K562 (cell line): ENCODE results near the gene CARMIL1. TPM values are rescaled to one million over a fixed set of nuclear protein-coding genes. Genes with fewer than 3 reads are reported as not detected.

ENCODE experiments used
- ATAC-seq: fragments of 200-7000 bp; cut with Tn5 transposase; 3 replicates; pipeline ENCODE4 v1.9.1; 2020; ENCODE audit warnings: moderate library complexity
- BruUV-seq: library from RNA; stranded (reverse); fragments of 400-500 nt; replicated peaks from 2 replicates; lab custom pipeline; 2021; lab: Mats Ljungman, UMichigan
- CTCF ChIA-PET: fragments of 300-600 bp; formaldehyde crosslinking; extraction: SDS; loops from one replicate; lab custom pipeline; 2021; ENCODE audit warnings: low intra/inter-chr PET ratio; lab: Yijun Ruan, JAX
- POLR2A ChIA-PET: fragments of 300-600, 350-650 bp; sonication (Branson Sonifier 250); formaldehyde crosslinking; extraction: SDS; loops from one replicate; lab custom pipeline; 2021; ENCODE audit warnings: antibody characterized with exemption, inconsistent platforms; lab: Yijun Ruan, JAX
- DNase-seq, 4 experiments: peaks; one replicate each; pipeline versions ENCODE4 v3.0.0 to v3.0.0-alpha.2; 2011 to 2018; ENCODE audit warnings: low spot score in 3 of 4, mixed read lengths in 3 of 4; ENCODE audit errors: extremely low read depth in 1 of 4
- FAIRE-seq: peaks from 2 replicates; lab custom pipeline; 2011; peaks lifted over from hg19 to GRCh38; lab: Jason Lieb, UNC
- H2AFZ ChIP-seq: 2 replicates; pipeline ENCODE4 v1.6.0; 2011; ENCODE audit warnings: low read depth, low read length, control low read depth, inconsistent platforms
- H3K27ac ChIP-seq: fragments of 200-600 bp; 3 replicates; pipeline ENCODE4 v1.8.0; 2011; ENCODE audit warnings: low read depth, mild to moderate bottlenecking, control low read depth, inconsistent platforms, low read length, moderate library complexity, mixed read lengths; ENCODE audit errors: extremely low read depth
- H3K27me3 ChIP-seq, 2 experiments: fragments of 300-600 bp in 1 of 2; 2 replicates in 1 of 2; 3 replicates in 1 of 2; pipeline versions ENCODE4 v1.6.0 to v1.8.0; 2011; ENCODE audit warnings: inconsistent platforms in 2 of 2, low read length in 2 of 2, mild to moderate bottlenecking in 1 of 2, mixed read lengths in 1 of 2, moderate library complexity in 1 of 2; ENCODE audit not compliant: control insufficient read depth in 2 of 2, insufficient read depth in 2 of 2
- H3K36me3 ChIP-seq: fragments of 300-600 bp; 3 replicates; pipeline ENCODE4 v1.8.0; 2011; ENCODE audit warnings: mild to moderate bottlenecking, low read length, inconsistent platforms; ENCODE audit not compliant: control insufficient read depth, insufficient read depth
- H3K4me1 ChIP-seq, 2 experiments: fragments of 200-600 bp in 1 of 2; replicated peaks in 1 of 2; 2 replicates in 1 of 2; 3 replicates in 1 of 2; pipeline versions ENCODE4 v1.5.1 to v1.8.0; 2011; ENCODE audit warnings: inconsistent platforms in 2 of 2, low read length in 2 of 2, mild to moderate bottlenecking in 1 of 2, mixed read lengths in 1 of 2, moderate library complexity in 1 of 2; ENCODE audit not compliant: control insufficient read depth in 2 of 2, insufficient read depth in 2 of 2
- H3K4me2 ChIP-seq: 2 replicates; pipeline ENCODE4 v1.6.1; 2011; ENCODE audit warnings: low read length, control low read depth, inconsistent platforms, mixed read lengths; ENCODE audit not compliant: insufficient read depth
- H3K4me3 ChIP-seq: fragments of 200-600 bp; sonication (generic), shearing (Covaris generic); 2 replicates; pipeline ENCODE4 v1.5.1; 2016; ENCODE audit warnings: control low read depth, inconsistent platforms
- H3K79me2 ChIP-seq: fragments of 200-600 bp; 3 replicates; pipeline ENCODE4 v1.8.0; 2011; ENCODE audit warnings: low read length, inconsistent platforms; ENCODE audit not compliant: control insufficient read depth, insufficient read depth
- H3K9ac ChIP-seq, 2 experiments: 2 replicates each; pipeline versions ENCODE4 v1.6.0 to v1.6.1; 2011; ENCODE audit warnings: low read depth in 2 of 2, low read length in 2 of 2, control low read depth in 1 of 2, inconsistent platforms in 1 of 2, mild to moderate bottlenecking in 1 of 2, mixed read lengths in 1 of 2; ENCODE audit not compliant: insufficient read depth in 1 of 2
- H3K9me1 ChIP-seq: one replicate; pipeline ENCODE4 v1.6.0; 2011; ENCODE audit warnings: inconsistent platforms, mild to moderate bottlenecking, low read length, moderate library complexity; ENCODE audit not compliant: control insufficient read depth, insufficient read depth
- H3K9me3 ChIP-seq: replicated peaks from 2 replicates; pipeline ENCODE4 v1.5.1; 2011; ENCODE audit warnings: low read depth, low read length, inconsistent platforms; ENCODE audit not compliant: control insufficient read depth, insufficient read depth
- H4K20me1 ChIP-seq: replicated peaks from 2 replicates; pipeline ENCODE4 v1.6.1; 2011; ENCODE audit warnings: low read length, inconsistent platforms, mixed read lengths; ENCODE audit not compliant: control insufficient read depth, insufficient read depth
- L3MBTL2 ChIP-seq: fragments of 450-650 bp; IDR thresholded peaks from 2 replicates; pipeline ENCODE4 v1.6.1; 2016; ENCODE audit warnings: mild to moderate bottlenecking, moderate library complexity
- MAFF ChIP-seq: IDR thresholded peaks from 2 replicates; pipeline ENCODE4 v1.6.1; 2012; ENCODE audit warnings: low read length, improper control_type of control experiment
- NELFE ChIP-seq: IDR thresholded peaks from 2 replicates; pipeline ENCODE4 v1.6.1; 2011; ENCODE audit warnings: mild to moderate bottlenecking; ENCODE audit not compliant: insufficient read depth, insufficient read length
- PRDM10 ChIP-seq: fragments of 450-650 bp; IDR thresholded peaks from 2 replicates; pipeline ENCODE4 v1.6.1; 2018; ENCODE audit not compliant: partially characterized antibody
- RBBP5 ChIP-seq: fragments of 200-600 bp; sonication (generic); IDR thresholded peaks from 2 replicates; pipeline ENCODE4 v1.6.1; 2012; ENCODE audit warnings: borderline replicate concordance, mild to moderate bottlenecking, low read length, control low read depth, inconsistent platforms; ENCODE audit not compliant: insufficient read depth, poor library complexity, severe bottlenecking
- TCFL5 ChIP-seq: fragments of 250-450 bp; sonication (Bioruptor Pico); conservative IDR thresholded peaks from 2 replicates; pipeline ENCODE4 v1.6.1; 2021; ENCODE audit warnings: mild to moderate bottlenecking, moderate library complexity, matching md5 sums
- ZC3H8 ChIP-seq: fragments of 450-650 bp; IDR thresholded peaks from 2 replicates; pipeline ENCODE4 v1.6.1; 2017
- ZNF354B ChIP-seq: fragments of 250-450 bp; sonication (Bioruptor Pico); IDR thresholded peaks from 2 replicates; pipeline ENCODE4 v1.4.0; 2020
- ZNF79 ChIP-seq: fragments of 250-450 bp; sonication (Bioruptor Pico); IDR thresholded peaks from 2 replicates; pipeline ENCODE4 v1.4.0; 2020; ENCODE audit warnings: low read depth, mild to moderate bottlenecking, moderate library complexity
- WGBS: fragments of 100-300 bp; shearing (Covaris generic); methylation state at CpG from one replicate; pipeline ENCODE4 v1.1.6; 2016; ENCODE audit warnings: low coverage, mixed read lengths; ENCODE audit not compliant: insufficient coverage; ENCODE audit errors: missing lambda C conversion rate; 5-methylcytosine and 5-hydroxymethylcytosine counted together
- in situ Hi-C: fragments of 300-500 bp; cut with MboI; formaldehyde crosslinking; loops from 4 replicates; pipeline ENCODE4 v1.15.0; 2018; ENCODE audit warnings: inconsistent platforms, mixed read lengths
- intact Hi-C: fragments of 100-400 bp; cut with micrococcal nuclease; formaldehyde crosslinking; loops from 2 replicates; pipeline ENCODE4 v1.14.2; 2022
- polyA plus RNA-seq, 8 experiments: library from polyadenylated mRNA; depleted of rRNA in 4 of 8; stranded (reverse) in 5 of 8; unstranded in 3 of 8; fragments of >200 nt; fragmentation: Nextera tagmentation in 2 of 8; fragmentation: Illumina TruSeq in 1 of 8; extraction: Ambion mirVana in 2 of 8; extraction: Trizol in 1 of 8; gene quantifications; 2 replicates each; pipeline versions ENCODE4 v1.2.1 to v1.2.3, GENCODE V29; 2011 to 2014; ENCODE audit warnings: inconsistent platforms in 1 of 8, missing spikeins in 1 of 8
- total RNA-seq, 7 experiments: library from RNA; depleted of rRNA in 6 of 7; stranded (reverse); fragments of >200 nt in 6 of 7; fragmentation: Illumina TruSeq in 2 of 7; extraction: Trizol in 2 of 7; gene quantifications; 2 replicates each; pipeline versions ENCODE4 v1.2.1 to v1.2.3, GENCODE V29; 2011 to 2021; ENCODE audit warnings: low replicate concordance in 1 of 7
- TF ChIP-seq, protein P1 (sequence below), 2 experiments: fragments of 450-650 bp; conservative IDR thresholded peaks; 2 replicates each; pipeline ENCODE4 v1.6.1; 2017; ENCODE audit warnings: mild to moderate bottlenecking in 2 of 2, moderate library complexity in 2 of 2
- TF ChIP-seq, protein P2 (sequence below): fragments of 250-450 bp; sonication (Bioruptor Pico); IDR thresholded peaks from 2 replicates; pipeline ENCODE4 v1.5.0; 2021
- TF ChIP-seq, protein P3 (sequence below): sonication (generic); formaldehyde crosslinking; IDR thresholded peaks from 2 replicates; pipeline ENCODE4 v1.8.0; 2023; ENCODE audit warnings: mild to moderate bottlenecking, missing genetic modification reagents
- TF ChIP-seq, protein P4 (sequence below): fragments of 250-450 bp; sonication (Bioruptor Pico); IDR thresholded peaks from 2 replicates; pipeline ENCODE4 v1.6.1; 2021; ENCODE audit warnings: mild to moderate bottlenecking

Gene CARMIL1
- total and polyA plus RNA-seq, 9 of the 15 experiments (the other 6 are each of a cell fraction or from before 2014, with no cell fraction given): 0.04 to 0.32 (median 0.10) TPM; not detected in 1

DNA sequence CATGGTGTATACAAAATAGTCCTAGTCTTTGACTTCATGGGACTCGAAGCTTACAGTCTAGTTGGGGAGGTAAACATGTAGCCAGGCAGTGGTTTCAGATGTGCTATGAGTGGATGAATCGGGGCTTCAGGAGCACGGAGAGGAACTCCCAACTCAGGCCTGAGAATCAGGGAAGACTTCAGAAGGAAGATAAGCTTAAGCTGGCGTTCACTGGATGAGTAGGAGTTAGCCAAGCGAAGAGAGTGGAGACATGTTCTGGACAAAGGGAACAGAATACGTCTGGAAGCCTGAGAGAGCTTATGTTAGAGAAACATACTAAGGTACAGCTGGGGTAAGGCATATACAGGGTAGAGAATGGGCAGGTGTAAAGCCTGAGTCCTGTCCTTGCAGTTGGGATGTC, 8.8 kb downstream of the CARMIL1 start:
- ATAC-seq: no peak
- Histone ChIP-seq H3K4me2 (no peak overlapping the region), H3K4me3 (no peak overlapping the region), H3K4me1 (no peaks in the 10 kb centered on the region), H3K9me1 (no peaks in the 10 kb centered on the region), H3K27ac (no peak overlapping the region), H3K36me3 (no peaks in the 10 kb centered on the region), H3K9me3 (no peaks in the 10 kb centered on the region), H3K9ac (no peak overlapping the region), H3K27me3 (peaks cover 0 to 4% of the 10 kb centered on the region in 2 experiments; a peak in 4 of 5 replicates), H3K79me2 (no peaks in the 10 kb centered on the region), H2AFZ (no peak overlapping the region), H4K20me1 (no peaks in the 10 kb centered on the region)
- DNase-seq: no peak
- FAIRE-seq: no peak
- no TSS peak for BruUV-seq
- 3% methylated on average over 6 of the region's 6 CpGs for WGBS
- intact Hi-C loops (no loop called here), in situ Hi-C loops (no loop called here)
- ChIA-PET CTCF (no interaction called here), POLR2A (interaction anchor here (0.9 kb wide), 1 partner anchor 22 kb away, joined by 3 read pairs; no protein-coding TSS in a partner anchor)
- TF ChIP-seq MAFF (no peak), L3MBTL2 (no peak), ZC3H8 (no peak), ZNF354B (CRISPR knock-in tag) (no peak), TCFL5 (CRISPR knock-in tag) (no peak), ZNF79 (CRISPR knock-in tag) (no peak), NELFE (no peak), RBBP5 (no peak), PRDM10 (no peak)
- TF ChIP-seq, protein P1, sequence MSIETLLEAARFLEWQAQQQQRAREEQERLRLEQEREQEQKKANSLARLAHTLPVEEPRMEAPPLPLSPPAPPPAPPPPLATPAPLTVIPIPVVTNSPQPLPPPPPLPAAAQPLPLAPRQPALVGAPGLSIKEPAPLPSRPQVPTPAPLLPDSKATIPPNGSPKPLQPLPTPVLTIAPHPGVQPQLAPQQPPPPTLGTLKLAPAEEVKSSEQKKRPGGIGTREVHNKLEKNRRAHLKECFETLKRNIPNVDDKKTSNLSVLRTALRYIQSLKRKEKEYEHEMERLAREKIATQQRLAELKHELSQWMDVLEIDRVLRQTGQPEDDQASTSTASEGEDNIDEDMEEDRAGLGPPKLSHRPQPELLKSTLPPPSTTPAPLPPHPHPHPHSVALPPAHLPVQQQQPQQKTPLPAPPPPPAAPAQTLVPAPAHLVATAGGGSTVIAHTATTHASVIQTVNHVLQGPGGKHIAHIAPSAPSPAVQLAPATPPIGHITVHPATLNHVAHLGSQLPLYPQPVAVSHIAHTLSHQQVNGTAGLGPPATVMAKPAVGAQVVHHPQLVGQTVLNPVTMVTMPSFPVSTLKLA (conservative IDR thresholded peaks at IDR 0.05): no peak
- TF ChIP-seq, protein P2, sequence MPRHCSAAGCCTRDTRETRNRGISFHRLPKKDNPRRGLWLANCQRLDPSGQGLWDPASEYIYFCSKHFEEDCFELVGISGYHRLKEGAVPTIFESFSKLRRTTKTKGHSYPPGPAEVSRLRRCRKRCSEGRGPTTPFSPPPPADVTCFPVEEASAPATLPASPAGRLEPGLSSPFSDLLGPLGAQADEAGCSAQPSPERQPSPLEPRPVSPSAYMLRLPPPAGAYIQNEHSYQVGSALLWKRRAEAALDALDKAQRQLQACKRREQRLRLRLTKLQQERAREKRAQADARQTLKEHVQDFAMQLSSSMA (CRISPR knock-in tag): no peak
- TF ChIP-seq, protein P3, sequence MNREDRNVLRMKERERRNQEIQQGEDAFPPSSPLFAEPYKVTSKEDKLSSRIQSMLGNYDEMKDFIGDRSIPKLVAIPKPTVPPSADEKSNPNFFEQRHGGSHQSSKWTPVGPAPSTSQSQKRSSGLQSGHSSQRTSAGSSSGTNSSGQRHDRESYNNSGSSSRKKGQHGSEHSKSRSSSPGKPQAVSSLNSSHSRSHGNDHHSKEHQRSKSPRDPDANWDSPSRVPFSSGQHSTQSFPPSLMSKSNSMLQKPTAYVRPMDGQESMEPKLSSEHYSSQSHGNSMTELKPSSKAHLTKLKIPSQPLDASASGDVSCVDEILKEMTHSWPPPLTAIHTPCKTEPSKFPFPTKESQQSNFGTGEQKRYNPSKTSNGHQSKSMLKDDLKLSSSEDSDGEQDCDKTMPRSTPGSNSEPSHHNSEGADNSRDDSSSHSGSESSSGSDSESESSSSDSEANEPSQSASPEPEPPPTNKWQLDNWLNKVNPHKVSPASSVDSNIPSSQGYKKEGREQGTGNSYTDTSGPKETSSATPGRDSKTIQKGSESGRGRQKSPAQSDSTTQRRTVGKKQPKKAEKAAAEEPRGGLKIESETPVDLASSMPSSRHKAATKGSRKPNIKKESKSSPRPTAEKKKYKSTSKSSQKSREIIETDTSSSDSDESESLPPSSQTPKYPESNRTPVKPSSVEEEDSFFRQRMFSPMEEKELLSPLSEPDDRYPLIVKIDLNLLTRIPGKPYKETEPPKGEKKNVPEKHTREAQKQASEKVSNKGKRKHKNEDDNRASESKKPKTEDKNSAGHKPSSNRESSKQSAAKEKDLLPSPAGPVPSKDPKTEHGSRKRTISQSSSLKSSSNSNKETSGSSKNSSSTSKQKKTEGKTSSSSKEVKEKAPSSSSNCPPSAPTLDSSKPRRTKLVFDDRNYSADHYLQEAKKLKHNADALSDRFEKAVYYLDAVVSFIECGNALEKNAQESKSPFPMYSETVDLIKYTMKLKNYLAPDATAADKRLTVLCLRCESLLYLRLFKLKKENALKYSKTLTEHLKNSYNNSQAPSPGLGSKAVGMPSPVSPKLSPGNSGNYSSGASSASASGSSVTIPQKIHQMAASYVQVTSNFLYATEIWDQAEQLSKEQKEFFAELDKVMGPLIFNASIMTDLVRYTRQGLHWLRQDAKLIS (CRISPR knock-in tag): no peak
- TF ChIP-seq, protein P4, sequence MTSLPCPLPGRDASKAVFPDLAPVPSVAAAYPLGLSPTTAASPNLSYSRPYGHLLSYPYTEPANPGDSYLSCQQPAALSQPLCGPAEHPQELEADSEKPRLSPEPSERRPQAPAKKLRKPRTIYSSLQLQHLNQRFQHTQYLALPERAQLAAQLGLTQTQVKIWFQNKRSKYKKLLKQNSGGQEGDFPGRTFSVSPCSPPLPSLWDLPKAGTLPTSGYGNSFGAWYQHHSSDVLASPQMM (CRISPR knock-in tag): no peak
